Retinal pigment epithelial cell (primary cell): Measurements from ENCODE around the gene DUSP5.
A peak's percentile ranks its signal among the peaks of the same experiment; 100 is the strongest.

Experiments used
- DNase-seq: peaks from one replicate; pipeline ENCODE4 v3.0.0-alpha.2; 2010; ENCODE audit warnings: low read depth
- H3K4me3 ChIP-seq: 2 replicates; pipeline ENCODE4 v1.5.1; 2011; ENCODE audit warnings: mild to moderate bottlenecking, low read length, control low read depth, moderate library complexity
- CTCF ChIP-seq: conservative IDR thresholded peaks from 2 replicates; pipeline ENCODE4 v1.5.1; 2011; ENCODE audit warnings: low read depth, low read length, control low read depth, inconsistent platforms

Gene DUSP5

GRCh38 chr10:110549211-110549610 lies 51.5 kb downstream of the DUSP5 start:
- no peak for TF ChIP-seq CTCF
- H3K4me3 ChIP-seq = no peak overlapping the region
- DNase-seq = no peak

- H3K4me3 ChIP-seq = no peak overlapping the region
- DNase-seq = no peak
- no peak for TF ChIP-seq CTCF
Observed at GRCh38 chr10:110553905-110554304, 56.2 kb downstream of the DUSP5 start.

- H3K4me3 ChIP-seq = no peak overlapping the region
- no peak for TF ChIP-seq CTCF
- no peak for DNase-seq
Observed at GRCh38 chr10:110556296-110556695, 58.6 kb downstream of the DUSP5 start.

- H3K4me3 ChIP-seq = no peak overlapping the region
- DNase-seq = no peak
- TF ChIP-seq CTCF = peak; percentile 81
Observed at GRCh38 chr10:110556969-110557601, 59.4 kb downstream of the DUSP5 start.

- no peak for TF ChIP-seq CTCF
- DNase-seq = no peak
Observed at GRCh38 chr10:110558041-110558440, 60.3 kb downstream of the DUSP5 start.

GRCh38 chr10:110560012-110560411 lies 62.3 kb downstream of the DUSP5 start:
- no peak for DNase-seq
- no peak for TF ChIP-seq CTCF

More at GRCh38 chr10:110558041-110558440, 60.3 kb downstream of the DUSP5 start:
- no peak overlapping the region for H3K4me3 ChIP-seq

More at GRCh38 chr10:110560012-110560411, 62.3 kb downstream of the DUSP5 start:
- no peak overlapping the region for H3K4me3 ChIP-seq
